Tibial nerve (tissue), 3 donors: ENCODE data around the gene KREMEN1.
A peak's percentile ranks its signal among the peaks of the same experiment; 100 is the strongest.

ENCODE experiments used
- POLR2A ChIP-seq, 2 donors: fragments of 450-650 bp; IDR thresholded peaks; one replicate each; pipeline ENCODE4 v1.6.1; 2017; ENCODE audit warnings: antibody characterized with exemption in 2 of 2, mild to moderate bottlenecking in 2 of 2, moderate library complexity in 2 of 2
- TF ChIP-seq, protein P1 (sequence below), 5 experiments: fragments of 200-600 bp in 3 of 5; fragments of 450-650 bp in 2 of 5; sonication (generic) in 3 of 5; IDR thresholded peaks; one replicate each; pipeline ENCODE4 v1.5.1; 2016 to 2019; ENCODE audit warnings: antibody characterized with exemption in 5 of 5, mild to moderate bottlenecking in 3 of 5, moderate library complexity in 2 of 5

DNA sequence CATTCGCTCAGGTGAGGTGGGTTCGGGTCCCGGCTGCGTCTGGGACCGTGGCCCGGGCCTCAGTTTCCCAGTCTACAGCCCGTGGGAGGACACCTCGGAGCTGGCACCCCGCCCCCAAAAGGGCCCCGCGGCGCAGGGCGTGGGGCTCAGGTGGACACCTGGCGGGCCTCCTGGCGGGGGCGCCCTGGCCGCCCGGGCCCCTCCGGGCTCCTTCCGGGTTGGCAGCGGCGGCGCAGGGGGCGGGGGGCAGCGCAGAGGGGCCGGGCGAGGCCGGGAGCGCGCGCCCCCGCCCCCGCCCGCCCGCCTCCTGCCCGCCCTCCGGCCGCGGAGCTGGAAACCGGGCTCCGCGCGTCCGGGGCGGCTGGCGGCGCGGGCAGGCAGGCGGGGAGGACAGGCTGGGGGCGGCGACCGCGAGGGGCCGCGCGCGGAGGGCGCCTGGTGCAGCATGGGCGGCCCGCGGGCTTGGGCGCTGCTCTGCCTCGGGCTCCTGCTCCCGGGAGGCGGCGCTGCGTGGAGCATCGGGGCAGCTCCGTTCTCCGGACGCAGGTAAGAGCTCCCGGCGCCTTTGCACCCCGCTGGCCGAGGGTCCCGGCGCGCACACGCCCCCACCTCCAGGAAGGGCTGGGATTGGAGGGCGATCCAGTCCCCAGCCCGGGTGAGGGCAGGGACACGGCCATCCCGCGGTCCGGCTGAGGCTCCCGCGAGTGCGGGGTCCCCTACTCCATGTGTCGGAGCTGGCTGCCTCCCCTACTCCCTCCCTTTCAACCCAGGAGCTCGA lies 132.9 kb downstream of the KREMEN1 start, which contains the start of gene EMID1:
- TF ChIP-seq, protein P1, sequence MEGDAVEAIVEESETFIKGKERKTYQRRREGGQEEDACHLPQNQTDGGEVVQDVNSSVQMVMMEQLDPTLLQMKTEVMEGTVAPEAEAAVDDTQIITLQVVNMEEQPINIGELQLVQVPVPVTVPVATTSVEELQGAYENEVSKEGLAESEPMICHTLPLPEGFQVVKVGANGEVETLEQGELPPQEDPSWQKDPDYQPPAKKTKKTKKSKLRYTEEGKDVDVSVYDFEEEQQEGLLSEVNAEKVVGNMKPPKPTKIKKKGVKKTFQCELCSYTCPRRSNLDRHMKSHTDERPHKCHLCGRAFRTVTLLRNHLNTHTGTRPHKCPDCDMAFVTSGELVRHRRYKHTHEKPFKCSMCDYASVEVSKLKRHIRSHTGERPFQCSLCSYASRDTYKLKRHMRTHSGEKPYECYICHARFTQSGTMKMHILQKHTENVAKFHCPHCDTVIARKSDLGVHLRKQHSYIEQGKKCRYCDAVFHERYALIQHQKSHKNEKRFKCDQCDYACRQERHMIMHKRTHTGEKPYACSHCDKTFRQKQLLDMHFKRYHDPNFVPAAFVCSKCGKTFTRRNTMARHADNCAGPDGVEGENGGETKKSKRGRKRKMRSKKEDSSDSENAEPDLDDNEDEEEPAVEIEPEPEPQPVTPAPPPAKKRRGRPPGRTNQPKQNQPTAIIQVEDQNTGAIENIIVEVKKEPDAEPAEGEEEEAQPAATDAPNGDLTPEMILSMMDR (IDR thresholded peaks at IDR 0.05) = peak in 3 of 5 experiments; percentile 10 to 34 (median 18)
- TF ChIP-seq POLR2A (IDR thresholded peaks at IDR 0.05) = no peak
